ENCODE results near the gene LPCAT2.

Gene LPCAT2

GRCh38 chr16:55475919-55476318 is 33.0 kb upstream of the LPCAT2 start:
- DNase-seq (ENCODE audit: low read depth in 2 of 2) = peak in 1 of 2 donors; percentile 49
- TF ChIP-seq, protein P1, sequence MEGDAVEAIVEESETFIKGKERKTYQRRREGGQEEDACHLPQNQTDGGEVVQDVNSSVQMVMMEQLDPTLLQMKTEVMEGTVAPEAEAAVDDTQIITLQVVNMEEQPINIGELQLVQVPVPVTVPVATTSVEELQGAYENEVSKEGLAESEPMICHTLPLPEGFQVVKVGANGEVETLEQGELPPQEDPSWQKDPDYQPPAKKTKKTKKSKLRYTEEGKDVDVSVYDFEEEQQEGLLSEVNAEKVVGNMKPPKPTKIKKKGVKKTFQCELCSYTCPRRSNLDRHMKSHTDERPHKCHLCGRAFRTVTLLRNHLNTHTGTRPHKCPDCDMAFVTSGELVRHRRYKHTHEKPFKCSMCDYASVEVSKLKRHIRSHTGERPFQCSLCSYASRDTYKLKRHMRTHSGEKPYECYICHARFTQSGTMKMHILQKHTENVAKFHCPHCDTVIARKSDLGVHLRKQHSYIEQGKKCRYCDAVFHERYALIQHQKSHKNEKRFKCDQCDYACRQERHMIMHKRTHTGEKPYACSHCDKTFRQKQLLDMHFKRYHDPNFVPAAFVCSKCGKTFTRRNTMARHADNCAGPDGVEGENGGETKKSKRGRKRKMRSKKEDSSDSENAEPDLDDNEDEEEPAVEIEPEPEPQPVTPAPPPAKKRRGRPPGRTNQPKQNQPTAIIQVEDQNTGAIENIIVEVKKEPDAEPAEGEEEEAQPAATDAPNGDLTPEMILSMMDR (IDR thresholded peaks at IDR 0.05; ENCODE audit: low read depth, low read length) = no peak
- H3K4me3 ChIP-seq (replicated peaks in 1 of 2; ENCODE audit: low read depth in 2 of 2, low read length in 2 of 2) = no peak overlapping the region

DNA sequence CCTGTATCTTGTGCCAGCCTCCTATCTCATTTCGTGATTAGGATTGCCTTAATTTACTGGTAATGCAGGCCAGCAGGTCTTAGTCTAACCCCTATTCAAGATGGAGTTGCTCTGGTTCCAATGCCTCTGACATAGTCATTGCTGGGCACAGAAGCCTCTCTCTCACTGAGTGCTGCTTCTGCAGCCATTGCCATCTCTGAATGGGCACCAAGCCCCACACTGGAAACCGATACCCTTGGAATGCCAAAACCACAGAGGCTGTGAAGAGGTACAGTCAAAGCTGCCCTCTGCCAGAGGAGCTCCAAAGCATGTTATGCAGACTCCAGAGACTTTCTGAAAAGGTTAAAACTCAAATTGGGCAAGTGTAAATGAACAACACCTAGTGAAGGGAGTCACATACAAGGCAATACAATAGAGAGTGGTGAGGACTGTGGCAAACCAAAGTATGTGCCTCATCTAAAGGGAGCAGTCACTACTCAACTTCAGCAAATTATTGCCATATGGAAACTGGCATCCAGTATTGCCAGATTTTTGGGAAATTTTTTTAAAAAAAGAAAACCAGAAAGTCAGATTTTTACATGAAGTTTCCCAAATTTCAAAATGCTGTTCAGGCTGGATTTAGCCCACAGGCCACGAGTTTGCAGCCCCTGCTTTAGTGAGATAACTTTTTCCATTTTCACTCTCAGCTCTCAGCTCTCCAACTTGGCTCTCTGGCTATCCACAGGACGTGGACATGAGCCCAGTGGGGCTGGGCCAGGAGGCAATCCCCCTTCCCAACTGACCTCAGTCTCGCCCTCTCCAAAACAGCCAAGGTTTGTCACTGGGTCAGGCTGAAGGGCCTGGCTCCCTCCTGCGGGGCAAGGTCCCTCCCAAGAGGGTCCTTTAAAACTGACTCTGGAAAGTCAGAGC is 32.0 kb upstream of the LPCAT2 start:
- TF ChIP-seq, protein P1 (IDR thresholded peaks at IDR 0.05; ENCODE audit: low read depth, low read length) = no peak
- no peak overlapping the region for H3K4me3 ChIP-seq (replicated peaks in 1 of 2; ENCODE audit: low read depth in 2 of 2, low read length in 2 of 2)
- DNase-seq (ENCODE audit: low read depth in 2 of 2) = peak in 1 of 2 donors; percentile 22

DNA sequence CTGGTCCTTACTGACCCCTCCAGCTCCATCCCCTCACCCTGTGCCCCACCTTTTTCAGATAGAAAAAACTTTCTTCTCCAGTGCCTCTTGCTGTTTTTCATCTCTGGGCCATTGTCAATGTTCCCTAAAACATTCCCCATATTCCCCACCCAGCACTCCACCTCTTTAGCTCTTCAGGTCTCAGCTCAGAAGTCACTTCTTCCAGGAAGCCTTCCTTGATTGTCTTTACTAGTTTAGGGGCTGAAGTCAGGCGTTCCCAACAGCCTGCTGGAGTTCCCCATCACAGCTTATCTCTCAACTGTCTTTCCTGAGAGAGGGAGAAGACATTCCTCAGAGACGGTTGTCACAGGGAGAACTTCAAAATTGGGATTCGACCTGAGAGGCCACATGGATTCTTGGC is 31.1 kb upstream of the LPCAT2 start:
- DNase-seq (ENCODE audit: low read depth in 2 of 2) = no peak
- TF ChIP-seq, protein P1 (IDR thresholded peaks at IDR 0.05; ENCODE audit: low read depth, low read length) = no peak
- H3K4me3 ChIP-seq (replicated peaks in 1 of 2; ENCODE audit: low read depth in 2 of 2, low read length in 2 of 2) = no peak overlapping the region

GRCh38 chr16:55478827-55479429 is 29.9 kb upstream of the LPCAT2 start, which contains the start of gene MMP2:
TSS of gene MMP2 (plus strand) at chr16:55479198. CDS start at chr16:55479480, 282 bp downstream.
- H3K4me3 ChIP-seq (replicated peaks in 1 of 2; ENCODE audit: low read depth in 2 of 2, low read length in 2 of 2) = peak within 1 kb of the TSS; percentile 65 to 95
- TF ChIP-seq, protein P1 (IDR thresholded peaks at IDR 0.05; ENCODE audit: low read depth, low read length) = no peak
- DNase-seq (ENCODE audit: low read depth in 2 of 2) = peak; percentile 79 to 87

DNA sequence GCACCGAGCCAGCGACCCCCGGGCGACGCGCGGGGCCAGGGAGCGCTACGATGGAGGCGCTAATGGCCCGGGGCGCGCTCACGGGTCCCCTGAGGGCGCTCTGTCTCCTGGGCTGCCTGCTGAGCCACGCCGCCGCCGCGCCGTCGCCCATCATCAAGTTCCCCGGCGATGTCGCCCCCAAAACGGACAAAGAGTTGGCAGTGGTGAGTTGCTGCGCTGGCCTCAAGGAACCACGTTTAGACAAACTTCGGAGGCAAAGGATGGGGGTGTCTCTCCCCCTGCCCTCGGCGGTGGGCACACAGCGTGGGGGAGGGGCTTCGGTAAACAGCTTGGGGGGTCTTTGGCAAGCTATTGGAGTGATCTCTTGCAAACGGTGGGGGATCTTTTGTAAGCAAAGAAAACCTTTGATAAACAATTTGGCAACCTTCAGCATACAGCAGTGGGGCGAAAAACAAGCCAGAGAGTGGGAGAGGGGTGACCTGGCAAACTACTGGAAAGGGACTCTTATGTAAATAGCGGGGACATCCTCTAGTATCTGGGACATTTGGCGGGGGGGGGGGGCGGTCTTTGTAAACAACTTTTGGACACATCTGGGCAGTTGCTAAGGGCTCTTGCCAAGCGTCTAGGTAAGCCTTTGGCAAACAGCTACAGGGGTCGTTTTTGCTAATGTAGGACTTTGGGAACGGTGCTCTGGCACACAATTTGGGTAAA is 29.3 kb upstream of the LPCAT2 start:
- peak overlapping the region; percentile 65 to 95 for H3K4me3 ChIP-seq (replicated peaks in 1 of 2; ENCODE audit: low read depth in 2 of 2, low read length in 2 of 2)
- TF ChIP-seq, protein P1 (IDR thresholded peaks at IDR 0.05; ENCODE audit: low read depth, low read length) = no peak
- DNase-seq (ENCODE audit: low read depth in 2 of 2) = peak; percentile 16 to 22

- DNase-seq (ENCODE audit: low read depth in 2 of 2) = peak; percentile 92 to 97
- H3K4me3 ChIP-seq (replicated peaks in 1 of 2; ENCODE audit: low read depth in 2 of 2, low read length in 2 of 2) = peak overlapping the region; percentile 65 to 95
Measured at GRCh38 chr16:55480228-55480655, 28.6 kb upstream of the LPCAT2 start.

More at GRCh38 chr16:55480228-55480655, 28.6 kb upstream of the LPCAT2 start:
- TF ChIP-seq, protein P1 (IDR thresholded peaks at IDR 0.05; ENCODE audit: low read depth, low read length) = no peak

All from cardiac fibroblast (primary cell).